ENCODE measurements around the gene DYNC1LI2.

DNA sequence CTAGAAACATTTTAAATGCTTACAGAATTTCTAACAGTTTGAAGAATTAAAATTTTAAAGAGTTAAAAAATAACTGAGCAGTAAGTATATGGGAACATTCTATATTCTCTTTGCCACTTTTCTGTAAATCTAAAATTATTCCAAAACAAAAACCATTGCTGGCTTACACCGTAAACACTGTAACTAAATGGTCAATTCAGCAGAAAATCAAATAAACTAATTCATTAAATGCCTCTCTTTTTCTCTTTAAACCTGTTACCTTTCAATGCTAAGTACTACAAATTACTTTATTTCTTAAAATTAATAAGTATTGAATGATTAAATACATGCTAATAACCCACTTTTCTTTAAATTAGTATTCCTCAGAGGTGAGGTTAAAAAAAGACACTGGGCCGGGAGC lies 36.0 kb upstream of the DYNC1LI2 start:
- TF ChIP-seq YY1 (IDR thresholded peaks at IDR 0.05; ENCODE audit: low read depth, low read length) (no peak), EZH2 (IDR thresholded peaks at IDR 0.05; ENCODE audit: borderline replicate concordance, control insufficient read depth, low read depth, low read length) (no peak), POLR2A (IDR thresholded peaks at IDR 0.05; ENCODE audit: low read depth, low read length) (no peak), PML (IDR thresholded peaks at IDR 0.05; ENCODE audit: low read length) (no peak), SIN3A (IDR thresholded peaks at IDR 0.05; ENCODE audit: low read depth, low read length) (no peak), POLR2AphosphoS5 (IDR thresholded peaks at IDR 0.05; ENCODE audit: low read length) (no peak), SP1 (IDR thresholded peaks at IDR 0.05; ENCODE audit: low read depth, low read length) (no peak), CHD2 (IDR thresholded peaks at IDR 0.05; ENCODE audit: borderline replicate concordance, low read depth, low read length) (no peak), SPI1 (IDR thresholded peaks at IDR 0.05; ENCODE audit: borderline replicate concordance, insufficient read depth, low read depth, low read length) (no peak), EP300 (IDR thresholded peaks at IDR 0.05; ENCODE audit: borderline replicate concordance in 1 of 2, control insufficient read depth in 1 of 2, low read depth in 2 of 2, low read length in 2 of 2) (no peak), HCFC1 (IDR thresholded peaks at IDR 0.05; ENCODE audit: low read length) (no peak)
- TF ChIP-seq, protein P1, sequence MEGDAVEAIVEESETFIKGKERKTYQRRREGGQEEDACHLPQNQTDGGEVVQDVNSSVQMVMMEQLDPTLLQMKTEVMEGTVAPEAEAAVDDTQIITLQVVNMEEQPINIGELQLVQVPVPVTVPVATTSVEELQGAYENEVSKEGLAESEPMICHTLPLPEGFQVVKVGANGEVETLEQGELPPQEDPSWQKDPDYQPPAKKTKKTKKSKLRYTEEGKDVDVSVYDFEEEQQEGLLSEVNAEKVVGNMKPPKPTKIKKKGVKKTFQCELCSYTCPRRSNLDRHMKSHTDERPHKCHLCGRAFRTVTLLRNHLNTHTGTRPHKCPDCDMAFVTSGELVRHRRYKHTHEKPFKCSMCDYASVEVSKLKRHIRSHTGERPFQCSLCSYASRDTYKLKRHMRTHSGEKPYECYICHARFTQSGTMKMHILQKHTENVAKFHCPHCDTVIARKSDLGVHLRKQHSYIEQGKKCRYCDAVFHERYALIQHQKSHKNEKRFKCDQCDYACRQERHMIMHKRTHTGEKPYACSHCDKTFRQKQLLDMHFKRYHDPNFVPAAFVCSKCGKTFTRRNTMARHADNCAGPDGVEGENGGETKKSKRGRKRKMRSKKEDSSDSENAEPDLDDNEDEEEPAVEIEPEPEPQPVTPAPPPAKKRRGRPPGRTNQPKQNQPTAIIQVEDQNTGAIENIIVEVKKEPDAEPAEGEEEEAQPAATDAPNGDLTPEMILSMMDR (IDR thresholded peaks at IDR 0.05 in 2 of 3, conservative IDR thresholded peaks at IDR 0.05 in 1 of 3; ENCODE audit: control insufficient read depth in 2 of 3, extremely low read depth in 1 of 3, insufficient read depth in 1 of 3, low read depth in 3 of 3, low read length in 3 of 3), result no peak
- TF ChIP-seq, protein P2, sequence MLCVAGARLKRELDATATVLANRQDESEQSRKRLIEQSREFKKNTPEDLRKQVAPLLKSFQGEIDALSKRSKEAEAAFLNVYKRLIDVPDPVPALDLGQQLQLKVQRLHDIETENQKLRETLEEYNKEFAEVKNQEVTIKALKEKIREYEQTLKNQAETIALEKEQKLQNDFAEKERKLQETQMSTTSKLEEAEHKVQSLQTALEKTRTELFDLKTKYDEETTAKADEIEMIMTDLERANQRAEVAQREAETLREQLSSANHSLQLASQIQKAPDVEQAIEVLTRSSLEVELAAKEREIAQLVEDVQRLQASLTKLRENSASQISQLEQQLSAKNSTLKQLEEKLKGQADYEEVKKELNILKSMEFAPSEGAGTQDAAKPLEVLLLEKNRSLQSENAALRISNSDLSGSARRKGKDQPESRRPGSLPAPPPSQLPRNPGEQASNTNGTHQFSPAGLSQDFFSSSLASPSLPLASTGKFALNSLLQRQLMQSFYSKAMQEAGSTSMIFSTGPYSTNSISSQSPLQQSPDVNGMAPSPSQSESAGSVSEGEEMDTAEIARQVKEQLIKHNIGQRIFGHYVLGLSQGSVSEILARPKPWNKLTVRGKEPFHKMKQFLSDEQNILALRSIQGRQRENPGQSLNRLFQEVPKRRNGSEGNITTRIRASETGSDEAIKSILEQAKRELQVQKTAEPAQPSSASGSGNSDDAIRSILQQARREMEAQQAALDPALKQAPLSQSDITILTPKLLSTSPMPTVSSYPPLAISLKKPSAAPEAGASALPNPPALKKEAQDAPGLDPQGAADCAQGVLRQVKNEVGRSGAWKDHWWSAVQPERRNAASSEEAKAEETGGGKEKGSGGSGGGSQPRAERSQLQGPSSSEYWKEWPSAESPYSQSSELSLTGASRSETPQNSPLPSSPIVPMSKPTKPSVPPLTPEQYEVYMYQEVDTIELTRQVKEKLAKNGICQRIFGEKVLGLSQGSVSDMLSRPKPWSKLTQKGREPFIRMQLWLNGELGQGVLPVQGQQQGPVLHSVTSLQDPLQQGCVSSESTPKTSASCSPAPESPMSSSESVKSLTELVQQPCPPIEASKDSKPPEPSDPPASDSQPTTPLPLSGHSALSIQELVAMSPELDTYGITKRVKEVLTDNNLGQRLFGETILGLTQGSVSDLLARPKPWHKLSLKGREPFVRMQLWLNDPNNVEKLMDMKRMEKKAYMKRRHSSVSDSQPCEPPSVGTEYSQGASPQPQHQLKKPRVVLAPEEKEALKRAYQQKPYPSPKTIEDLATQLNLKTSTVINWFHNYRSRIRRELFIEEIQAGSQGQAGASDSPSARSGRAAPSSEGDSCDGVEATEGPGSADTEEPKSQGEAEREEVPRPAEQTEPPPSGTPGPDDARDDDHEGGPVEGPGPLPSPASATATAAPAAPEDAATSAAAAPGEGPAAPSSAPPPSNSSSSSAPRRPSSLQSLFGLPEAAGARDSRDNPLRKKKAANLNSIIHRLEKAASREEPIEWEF (IDR thresholded peaks at IDR 0.05; ENCODE audit: insufficient replicate concordance, low read depth, low read length), result no peak
- TF ChIP-seq, protein P3, sequence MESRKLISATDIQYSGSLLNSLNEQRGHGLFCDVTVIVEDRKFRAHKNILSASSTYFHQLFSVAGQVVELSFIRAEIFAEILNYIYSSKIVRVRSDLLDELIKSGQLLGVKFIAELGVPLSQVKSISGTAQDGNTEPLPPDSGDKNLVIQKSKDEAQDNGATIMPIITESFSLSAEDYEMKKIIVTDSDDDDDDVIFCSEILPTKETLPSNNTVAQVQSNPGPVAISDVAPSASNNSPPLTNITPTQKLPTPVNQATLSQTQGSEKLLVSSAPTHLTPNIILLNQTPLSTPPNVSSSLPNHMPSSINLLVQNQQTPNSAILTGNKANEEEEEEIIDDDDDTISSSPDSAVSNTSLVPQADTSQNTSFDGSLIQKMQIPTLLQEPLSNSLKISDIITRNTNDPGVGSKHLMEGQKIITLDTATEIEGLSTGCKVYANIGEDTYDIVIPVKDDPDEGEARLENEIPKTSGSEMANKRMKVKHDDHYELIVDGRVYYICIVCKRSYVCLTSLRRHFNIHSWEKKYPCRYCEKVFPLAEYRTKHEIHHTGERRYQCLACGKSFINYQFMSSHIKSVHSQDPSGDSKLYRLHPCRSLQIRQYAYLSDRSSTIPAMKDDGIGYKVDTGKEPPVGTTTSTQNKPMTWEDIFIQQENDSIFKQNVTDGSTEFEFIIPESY (IDR thresholded peaks at IDR 0.05), result no peak
